Middle frontal gyrus (tissue), 1 donor: Measurements from ENCODE around the gene GALNT17.

Source experiments
- DNase-seq: peaks from one replicate; pipeline ENCODE4 v3.0.0-alpha.2; 2015; ENCODE audit warnings: low spot score; ENCODE audit errors: extremely low spot score

Gene GALNT17

DNA sequence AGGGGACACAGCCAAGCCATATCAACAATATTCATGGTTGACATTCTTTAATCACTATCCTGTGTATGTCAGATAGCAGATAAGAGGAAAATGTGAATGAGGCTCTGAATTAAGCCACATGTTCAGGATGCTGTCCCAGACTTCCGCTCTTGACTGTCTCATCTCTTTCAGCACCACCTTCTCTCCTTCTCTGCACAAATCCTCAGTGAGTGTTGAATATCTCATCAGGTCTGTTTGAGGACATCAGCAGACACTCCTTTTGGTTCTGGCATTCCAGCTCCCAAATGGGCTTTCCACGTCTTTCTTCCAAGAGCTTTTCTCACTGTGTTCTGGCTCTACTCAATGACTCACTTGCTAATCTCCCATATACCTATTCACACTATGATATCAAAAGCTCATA, 321.7 kb downstream of the GALNT17 start:
- no peak for DNase-seq

DNA sequence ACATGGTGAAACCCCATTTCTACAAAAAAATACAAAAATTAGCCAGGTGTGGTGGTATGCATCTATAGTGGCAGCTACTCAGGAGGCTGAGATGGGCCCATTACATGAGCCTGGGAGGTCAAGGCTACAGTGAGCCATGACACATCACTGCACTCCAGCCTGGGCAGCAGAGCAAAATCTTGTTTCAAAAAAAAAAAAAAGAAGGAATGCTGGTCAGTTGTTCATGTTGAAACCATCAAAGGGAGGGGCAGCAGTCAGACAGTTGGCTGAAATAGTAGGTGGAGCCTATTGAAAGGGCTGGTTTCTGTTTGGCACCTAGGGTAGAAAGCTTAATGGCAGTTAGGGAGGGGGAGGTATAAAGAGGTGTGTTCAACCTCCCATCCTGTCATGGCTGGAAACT, 323.0 kb downstream of the GALNT17 start:
- no peak for DNase-seq

DNA sequence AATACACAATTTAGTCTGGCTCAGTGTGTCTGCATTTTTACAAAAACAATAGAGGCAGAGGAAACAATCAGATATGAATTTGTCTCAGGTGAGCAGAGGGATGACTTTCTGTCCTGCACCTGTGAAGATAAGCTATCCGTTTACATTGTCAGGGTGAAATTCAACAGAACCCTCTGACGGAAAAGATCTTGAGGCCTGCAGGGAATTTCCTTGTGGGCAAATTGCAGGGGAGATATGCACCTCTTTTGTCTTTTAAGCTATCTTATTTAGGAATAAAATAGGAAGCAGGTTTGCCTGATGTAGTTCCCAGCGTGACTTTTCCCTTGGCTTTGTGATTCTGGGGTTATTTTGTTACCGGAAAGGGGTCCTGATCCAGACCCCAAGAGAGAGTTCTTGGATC, 325.1 kb downstream of the GALNT17 start:
- DNase-seq = no peak

DNA sequence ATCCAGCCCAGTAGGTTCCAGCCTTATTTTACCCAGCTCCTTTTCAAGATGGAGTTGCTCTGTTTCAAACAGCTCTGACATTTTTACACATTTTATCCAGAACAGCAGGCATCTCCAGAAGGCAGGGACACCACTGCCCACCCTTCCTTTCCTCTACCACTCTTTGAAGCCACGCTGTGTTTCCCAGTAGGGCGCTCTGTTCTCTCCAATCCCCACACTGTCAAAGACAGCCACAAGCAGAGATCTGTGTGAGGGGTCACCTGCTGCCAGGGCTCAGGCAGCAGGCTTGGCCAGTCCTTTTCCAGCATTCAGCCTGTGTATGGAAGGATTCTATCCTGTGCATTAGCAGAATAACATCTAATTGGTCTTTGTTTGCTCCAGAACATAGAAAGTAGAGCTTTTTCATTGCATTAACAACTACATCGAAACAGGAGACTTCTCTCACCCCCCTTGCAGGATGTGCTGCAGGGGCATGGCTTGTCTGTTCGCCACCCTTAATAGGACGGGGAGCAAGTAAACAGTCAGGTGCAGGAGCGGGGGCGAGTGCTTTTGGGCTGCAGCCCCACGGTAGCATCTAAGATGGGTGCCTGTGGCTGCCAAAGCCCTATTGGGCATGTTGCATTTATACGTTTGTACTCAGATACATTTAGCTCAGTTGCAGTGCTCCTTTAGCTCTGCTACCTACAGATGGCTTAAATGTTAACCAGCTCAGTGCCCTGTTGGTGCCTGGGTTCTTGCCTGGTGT, 326.1 kb downstream of the GALNT17 start:
- DNase-seq = no peak

DNA sequence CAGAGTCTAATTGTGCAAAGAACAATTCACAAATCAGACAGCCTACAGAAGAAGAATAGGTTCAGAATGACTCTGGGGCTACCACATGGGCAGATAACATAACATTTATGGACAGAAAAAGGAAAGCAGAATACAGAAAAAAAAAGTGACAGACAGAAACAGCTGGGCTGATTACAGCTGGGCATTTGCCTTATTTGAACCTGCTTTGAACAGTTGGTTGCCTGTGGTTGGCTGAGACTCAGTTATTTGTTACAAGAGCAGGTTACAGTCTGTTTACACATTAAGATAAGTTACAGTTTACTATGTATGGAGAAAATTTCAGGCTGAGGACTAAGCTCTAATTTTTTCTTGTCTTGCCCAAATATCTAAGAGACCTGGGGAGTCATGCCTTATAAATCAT, 327.2 kb downstream of the GALNT17 start:
- no peak for DNase-seq

DNA sequence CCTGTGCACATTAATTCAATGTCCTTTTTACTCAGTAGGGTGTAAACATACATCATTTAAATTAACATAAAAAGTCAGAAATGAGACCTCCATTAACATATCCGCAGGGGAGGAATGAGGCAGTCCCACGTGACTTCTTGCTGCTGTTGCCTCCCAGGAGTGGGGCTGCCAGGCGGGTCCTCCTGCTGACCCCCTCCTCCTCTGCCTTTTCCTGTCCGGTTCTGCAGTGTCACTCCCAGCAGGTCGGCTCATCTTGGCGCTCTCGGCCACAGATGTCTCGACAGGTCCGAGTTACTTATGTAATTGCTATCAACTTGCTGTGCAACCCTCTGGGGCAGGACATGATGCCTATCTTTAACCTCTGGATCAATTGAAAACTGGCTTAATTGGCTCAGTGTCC, 329.6 kb downstream of the GALNT17 start:
- no peak for DNase-seq

DNA sequence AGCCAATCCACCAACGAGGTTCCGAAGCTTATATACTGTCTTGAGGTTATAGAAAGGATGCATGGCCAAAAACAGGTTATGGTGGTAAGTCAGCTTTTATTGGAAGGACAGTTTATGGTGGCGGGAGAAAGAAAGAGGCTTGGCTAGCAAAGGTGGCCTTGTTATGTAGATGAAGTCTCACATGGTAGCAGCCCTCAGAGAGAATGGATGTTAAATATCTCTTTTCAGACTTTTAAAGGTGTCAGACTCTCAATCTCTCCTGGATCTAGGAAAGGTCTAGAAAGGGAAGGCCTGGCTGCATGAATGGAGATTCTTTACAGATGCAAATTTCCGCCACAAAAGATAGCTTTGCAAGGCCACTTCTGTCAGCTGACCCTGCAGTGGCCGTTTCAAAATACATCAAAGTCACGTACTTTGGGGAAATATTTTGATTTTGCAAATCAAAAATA, 333.8 kb downstream of the GALNT17 start:
- DNase-seq = no peak

DNA sequence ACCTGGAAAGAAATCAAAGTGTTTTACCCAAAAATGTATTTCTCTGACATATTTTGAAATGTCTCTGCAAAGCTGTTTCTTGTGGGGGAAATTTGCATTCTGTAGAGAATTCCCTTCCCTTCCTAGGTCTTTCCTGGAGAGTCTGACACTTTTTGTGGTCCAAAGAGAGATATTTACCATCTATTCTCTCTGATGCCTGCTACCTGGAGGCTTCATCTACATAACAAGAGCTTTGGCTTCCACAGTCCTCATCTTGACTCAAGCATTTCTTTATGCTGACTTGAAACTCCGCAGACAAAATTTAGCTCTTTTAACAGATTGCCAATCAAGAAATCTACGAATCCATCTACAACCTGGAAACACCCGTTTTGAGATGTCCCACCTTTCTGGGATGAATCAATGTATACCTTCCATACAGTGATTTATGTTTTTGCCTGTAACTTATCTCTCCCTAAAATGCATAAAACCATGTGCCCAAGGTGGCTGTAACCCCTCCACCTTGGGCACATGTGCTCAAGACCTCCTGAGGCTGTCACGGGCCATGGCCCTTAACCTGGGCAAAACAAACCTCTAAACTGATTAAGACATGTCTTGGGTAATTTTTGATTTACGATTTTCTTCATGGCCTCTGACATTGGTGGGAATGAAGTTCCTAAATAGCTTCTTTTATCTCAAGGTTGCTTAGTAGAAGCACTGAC, 334.7 kb downstream of the GALNT17 start:
- DNase-seq = no peak

DNA sequence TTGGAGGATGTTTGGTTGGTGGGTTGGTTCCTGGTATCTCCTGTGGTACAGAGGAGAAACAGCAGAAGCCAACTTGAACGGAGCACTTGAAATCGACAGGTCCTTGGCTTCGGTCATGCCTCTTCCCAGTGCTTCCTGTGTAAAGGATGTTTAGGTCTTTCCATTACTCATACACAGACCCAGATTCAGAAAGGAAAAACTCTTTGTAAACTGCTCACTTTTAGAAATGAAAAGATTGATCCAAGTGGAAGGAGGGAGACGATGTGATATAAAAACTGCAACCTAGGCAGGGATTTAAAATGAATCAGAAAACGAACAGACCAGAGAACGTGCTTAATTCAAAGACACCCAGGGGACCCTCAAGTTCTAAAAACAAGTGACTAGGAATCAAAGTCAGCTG, 338.4 kb downstream of the GALNT17 start:
- DNase-seq = no peak

DNA sequence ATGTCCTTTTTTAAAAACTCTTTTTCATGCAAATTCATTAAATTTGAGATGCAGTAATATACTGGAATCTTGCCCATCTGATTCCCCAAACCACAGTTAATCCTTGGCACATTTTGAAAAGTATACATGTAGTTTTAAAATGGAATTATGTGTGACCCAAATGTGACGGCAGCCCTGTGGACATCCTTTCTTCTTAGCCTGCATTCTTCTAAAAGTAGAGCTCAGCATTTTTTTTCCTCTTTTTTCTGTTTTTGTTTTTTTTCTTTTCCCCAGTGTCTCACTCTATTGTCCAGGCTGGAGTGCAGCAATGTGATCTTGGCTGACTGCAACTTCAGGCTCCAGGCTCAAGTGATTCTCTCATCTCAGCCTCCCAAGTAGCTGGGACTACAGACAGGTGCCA, 338.9 kb downstream of the GALNT17 start:
- DNase-seq = no peak

DNA sequence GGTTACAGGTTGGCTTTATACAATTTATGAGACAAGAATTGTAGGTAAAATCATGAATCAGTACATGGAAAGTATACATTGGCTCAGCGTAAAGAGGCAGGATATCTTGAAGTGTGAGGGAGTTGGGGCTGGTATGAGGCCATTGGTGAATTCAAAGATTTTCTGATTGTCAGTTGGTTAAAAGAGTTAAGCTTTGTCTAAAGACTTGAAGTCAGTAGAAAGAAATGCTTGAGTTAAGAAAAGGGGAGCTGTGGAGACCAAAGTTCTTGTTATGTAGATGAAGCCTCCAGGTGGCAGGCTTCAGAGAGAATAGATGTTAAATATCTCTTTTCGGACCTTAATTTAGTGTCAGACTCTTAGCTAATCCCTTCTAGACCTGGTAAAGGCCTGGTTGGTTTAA, 341.0 kb downstream of the GALNT17 start:
- no peak for DNase-seq

DNA sequence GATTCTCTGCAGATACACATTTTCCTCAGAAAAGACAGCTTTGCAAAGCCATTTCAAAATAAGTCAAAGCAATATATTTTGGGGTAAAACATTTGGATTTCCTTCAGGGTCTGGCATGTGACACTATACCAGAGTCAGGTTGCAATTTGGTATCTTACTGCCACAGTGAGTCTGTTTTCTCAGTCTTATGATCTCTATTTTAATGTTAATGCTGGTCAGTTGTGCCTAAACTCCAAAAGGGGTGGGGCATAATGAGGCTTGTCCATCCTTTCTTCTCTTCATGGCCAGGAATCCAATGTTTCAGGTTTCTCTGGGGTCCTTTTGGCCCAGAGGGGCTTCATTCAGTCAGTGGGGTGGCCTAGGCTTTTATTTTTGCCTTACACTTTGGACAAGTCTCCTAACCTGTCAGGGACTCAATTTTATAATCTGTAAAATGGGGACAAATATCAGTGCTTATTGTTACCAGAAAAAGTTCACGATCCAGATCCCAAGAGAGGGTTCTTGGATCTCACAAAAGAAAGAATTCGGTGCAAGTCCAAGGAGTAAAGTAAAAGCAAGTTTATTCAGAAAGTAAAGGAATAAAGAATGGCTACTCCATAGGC, 341.5 kb downstream of the GALNT17 start:
- no peak for DNase-seq

DNA sequence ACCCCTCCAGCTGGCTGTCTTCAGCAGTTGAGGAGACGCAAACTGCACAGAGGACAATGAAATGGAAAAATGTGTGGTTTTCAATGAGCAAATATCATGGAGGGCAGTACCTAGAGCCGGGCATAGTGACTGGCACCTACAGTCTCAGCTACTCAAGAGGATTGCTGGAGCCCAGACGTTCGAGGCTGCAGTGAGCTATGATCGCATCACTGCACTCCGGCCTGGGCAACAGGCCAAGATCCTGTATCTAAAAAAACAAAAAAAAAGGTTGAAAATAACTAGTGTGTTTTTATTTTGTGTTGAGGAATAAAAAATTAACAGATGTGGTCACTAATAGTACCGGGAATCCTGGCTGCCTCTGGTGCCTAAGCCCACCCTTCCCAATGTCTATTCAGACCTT, 345.5 kb downstream of the GALNT17 start:
- DNase-seq = no peak

DNA sequence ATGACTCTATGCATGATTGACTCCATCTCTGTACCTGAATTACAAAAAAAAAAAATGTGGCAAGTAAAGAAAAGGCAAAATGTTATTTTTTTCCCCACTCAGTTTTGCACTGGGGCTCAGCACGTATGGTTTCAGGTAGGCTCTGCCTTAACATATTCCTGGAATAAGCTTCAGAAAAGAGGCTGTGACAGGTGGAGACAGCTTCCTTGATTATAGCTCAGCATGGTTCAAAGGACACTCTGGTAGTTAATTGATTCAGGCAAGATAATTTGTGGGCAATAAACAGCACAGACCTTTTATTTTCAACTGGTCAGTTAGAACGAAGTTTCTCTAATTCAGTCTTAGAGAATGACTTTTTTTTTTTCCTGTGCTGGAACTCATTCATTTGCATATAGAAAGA, 347.3 kb downstream of the GALNT17 start:
- no peak for DNase-seq

DNA sequence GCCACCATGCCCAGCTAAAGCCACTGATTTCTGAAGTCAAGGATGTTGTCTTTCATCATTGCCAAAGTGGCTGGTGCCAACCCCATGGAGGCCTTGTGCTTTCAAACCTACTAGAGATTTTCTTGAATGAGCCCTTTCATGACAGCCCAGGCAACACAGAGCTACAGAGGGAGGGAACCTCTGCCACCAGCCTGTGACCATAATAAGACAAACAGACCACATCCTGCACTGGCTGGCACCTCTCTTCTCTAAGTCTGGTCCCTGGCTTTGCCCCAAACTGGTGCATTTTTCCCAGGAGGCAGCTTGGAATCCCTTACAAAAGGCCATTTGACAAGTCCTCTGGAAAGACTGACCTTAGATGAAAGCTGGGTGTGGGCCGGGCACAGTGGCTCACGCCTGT, 348.8 kb downstream of the GALNT17 start:
- DNase-seq = no peak

DNA sequence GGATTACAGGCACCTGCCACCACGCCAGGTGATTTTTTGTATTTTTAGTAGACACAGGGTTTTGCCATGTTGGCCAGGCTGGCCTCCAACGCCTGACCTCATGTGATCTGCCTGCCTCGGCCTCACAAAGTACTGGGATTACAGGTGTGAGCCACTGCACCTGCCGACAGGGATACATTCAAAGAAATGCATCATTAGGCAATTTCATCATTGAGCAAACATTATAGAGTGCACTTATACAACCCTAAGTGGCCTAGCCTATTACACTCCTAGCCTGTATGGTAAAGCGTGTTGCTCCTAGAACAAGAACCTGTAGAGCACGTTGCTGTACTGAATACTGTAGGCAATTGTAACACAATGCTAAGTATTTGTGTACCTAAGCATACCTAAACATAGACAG, 350.3 kb downstream of the GALNT17 start:
- DNase-seq = no peak

DNA sequence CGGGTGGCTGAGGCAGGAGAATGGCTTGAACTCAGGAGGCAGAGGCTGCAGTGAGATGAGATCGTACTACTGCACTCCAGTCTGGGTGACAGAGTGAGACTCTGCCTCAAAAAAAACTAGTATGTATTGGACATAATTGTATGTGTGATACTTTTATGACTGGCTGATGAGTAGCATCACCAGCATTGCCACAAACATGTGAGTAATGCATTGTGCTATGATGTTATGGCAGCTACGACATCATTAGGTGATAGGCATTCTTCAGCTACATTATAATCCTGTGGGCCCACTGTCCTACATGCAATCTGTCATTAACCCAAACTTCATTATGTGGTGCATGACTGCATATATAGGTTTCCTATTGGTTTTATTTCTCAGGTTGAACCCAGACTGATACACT, 352.4 kb downstream of the GALNT17 start:
- no peak for DNase-seq

DNA sequence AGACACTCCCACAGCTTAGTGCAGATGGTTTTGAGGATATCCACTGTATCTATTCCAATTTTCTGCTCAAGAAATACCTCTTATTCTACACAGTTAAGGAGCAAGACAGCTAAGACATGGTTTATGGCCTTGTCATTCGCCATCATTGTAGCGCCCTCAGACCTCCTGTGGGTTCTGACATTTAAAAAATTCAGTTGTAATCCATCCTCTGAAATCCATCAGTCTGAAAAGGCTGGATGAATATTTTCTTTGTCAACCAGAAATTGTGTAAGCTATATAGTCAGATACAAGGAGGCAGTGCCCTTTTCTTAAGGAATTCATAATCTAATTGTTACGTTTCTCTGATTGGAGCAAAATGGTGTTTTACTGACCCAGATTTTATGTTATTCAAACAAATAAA, 353.6 kb downstream of the GALNT17 start:
- no peak for DNase-seq

DNA sequence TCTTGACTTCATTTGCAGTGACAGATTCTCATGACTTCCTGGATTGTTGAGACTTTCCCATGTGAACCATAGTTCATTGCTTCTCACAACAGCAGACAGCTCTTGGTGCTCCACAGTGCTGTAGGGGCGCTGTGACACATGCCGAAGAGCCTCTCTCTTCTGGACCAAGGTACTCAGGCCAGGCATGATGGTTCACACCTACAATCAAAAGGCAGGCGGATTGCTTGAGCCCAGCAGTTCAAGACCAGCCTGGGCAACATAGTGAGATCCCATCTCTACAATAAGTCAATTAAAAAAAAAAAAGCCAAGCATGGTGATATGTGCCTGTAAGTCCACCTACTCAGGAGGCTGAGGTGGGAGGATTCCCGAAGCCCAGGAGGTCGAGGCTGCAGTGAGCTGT, 354.5 kb downstream of the GALNT17 start:
- no peak for DNase-seq

DNA sequence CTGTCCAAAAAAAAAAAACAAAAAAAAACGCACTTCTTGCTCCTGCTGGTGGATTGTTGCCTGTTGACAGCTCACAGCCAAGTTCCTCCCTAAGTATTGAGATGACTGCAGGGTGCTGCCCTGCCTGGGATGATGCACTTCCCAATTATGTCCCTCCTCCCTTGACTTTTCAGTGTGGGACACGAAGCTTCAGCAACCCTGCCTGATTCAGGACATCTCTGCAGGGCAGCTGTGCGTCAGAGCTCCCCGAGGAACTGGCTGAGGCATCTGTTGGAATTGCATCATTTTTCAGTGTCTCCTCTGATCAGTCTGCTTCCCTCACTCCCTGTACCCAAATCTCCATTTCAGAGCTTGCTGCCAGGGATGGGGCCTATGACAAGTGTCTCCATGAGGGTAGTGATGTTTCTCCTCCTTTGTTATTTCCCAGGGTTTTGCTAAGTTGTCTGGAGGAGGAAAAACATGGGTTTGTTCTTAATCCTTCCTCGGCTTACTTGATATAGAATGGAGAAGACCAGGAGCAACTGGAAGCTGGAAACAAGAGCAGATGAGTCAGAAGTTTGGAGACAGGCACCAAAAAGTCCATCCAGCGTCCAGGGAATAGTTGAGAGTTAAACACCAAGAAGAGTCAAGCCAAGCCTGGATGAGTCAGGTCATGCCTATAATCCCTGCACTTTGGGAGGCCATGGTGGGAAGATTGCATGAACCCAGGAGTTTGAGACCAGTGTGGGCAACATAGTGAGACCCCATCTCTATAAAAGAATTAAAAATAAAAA, 355.1 kb downstream of the GALNT17 start:
- DNase-seq = no peak

DNA sequence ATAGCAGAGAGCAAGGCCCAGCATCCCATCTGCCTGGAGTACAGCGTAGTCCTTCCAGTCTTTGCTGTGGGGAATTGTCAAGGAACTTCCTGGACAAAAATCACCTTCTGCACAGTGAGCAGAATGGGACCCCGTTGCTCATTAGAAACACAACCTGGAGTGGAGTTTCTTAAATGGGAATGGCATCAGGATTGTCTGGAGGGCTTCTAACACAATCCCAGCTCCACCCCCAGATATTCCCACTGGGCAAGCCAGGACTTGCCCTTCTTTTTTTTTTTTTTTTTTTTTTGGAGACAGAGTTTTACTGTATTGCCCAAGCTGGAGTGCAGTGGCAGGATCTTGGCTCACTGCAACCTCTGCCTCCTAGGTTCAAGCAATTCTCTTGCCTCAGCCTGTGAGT, 356.4 kb downstream of the GALNT17 start:
- no peak for DNase-seq

DNA sequence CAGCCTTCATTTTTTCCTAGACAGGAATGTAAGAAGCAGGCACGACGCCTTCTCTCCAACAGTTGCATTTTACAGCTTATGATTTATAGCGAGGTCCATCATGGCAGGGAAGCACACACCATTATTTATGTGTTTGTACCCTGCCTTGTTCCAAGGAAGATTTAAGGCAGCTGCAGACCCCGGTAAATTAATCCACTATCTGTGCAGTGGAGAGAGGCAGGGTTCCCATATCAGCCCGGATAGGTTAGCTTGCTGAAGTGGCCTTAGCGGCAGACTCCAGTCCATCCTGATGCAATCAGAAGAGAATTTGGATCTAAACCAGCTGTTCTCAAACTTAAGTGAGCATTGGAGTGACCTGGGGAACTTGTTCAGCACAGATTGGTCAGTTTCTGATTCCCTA, 359.4 kb downstream of the GALNT17 start:
- no peak for DNase-seq
